Epithelial cell of esophagus (primary cell): ENCODE measurements around the gene FUT1.
A peak's percentile ranks its signal among the peaks of the same experiment; 100 is the strongest.

Experiments
- DNase-seq: peaks from one replicate; pipeline ENCODE4 v3.0.0; 2010; ENCODE audit warnings: low read depth
- H3K4me3 ChIP-seq: 2 replicates; pipeline ENCODE4 v1.5.1; 2011; ENCODE audit warnings: mild to moderate bottlenecking, low read length, control low read depth
- CTCF ChIP-seq: IDR thresholded peaks from 2 replicates; pipeline ENCODE4 v1.5.1; 2011; ENCODE audit warnings: low read depth, mild to moderate bottlenecking, low read length, control low read depth, inconsistent platforms; ENCODE audit not compliant: insufficient read depth; ENCODE audit errors: missing control alignments

Gene FUT1

GRCh38 chr19:48752496-48753365 is at the start of gene FUT1:
Gene FUT1, minus strand, starts transcription at chr19:48752641. Its CDS starts 1,360 bp downstream, at chr19:48751281.
- peak within 1 kb of the TSS; percentile 77 for H3K4me3 ChIP-seq
- TF ChIP-seq CTCF, result no peak
- DNase-seq, result peak; percentile 96

GRCh38 chr19:48799358-48800300 is 47.2 kb upstream of the FUT1 start:
- no peak for TF ChIP-seq CTCF
- no peak for DNase-seq
- H3K4me3 ChIP-seq, result no peak overlapping the region

DNA sequence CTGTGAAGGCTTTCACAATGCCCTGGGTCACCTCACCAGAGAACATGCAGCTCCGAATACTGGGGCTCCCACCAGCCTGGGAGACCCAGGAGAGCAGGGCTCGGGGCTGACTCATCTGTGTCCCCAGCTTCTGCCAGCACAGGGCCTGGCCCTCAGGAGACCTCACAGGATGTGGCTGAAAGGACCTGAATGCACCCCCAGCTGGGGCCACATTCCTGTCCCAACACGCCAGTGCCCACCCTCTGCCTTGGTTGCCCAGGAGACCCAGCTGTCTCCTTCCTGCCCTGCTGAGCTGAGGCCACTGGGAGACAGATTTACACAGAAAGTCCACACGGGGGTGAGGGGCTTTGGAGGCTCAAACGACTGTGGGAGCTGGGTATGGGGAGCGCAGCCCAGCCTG is 46.5 kb upstream of the FUT1 start:
- no peak for TF ChIP-seq CTCF
- no peak overlapping the region for H3K4me3 ChIP-seq
- DNase-seq, result peak; percentile 24

DNA sequence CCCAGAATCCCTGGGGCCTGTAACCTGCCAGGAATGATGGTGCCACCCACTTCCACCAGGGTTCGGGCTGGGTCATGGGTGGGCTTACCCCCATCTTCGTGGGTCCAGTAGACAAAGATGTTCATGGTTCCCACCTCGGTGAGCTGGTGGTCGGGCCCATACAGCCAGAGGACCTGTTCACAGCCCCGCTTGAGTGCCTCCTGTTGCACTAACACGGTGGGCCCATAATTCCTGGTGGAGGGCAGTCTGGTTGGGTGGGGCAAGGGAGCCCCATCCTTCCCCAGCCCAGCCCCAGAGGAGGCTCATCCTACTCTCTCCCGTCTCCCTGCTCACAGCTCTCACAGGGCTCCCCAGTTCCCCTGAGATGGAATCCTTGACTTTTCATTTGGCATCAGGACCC is 44.7 kb upstream of the FUT1 start:
- no peak overlapping the region for H3K4me3 ChIP-seq
- no peak for TF ChIP-seq CTCF
- DNase-seq, result no peak

DNA sequence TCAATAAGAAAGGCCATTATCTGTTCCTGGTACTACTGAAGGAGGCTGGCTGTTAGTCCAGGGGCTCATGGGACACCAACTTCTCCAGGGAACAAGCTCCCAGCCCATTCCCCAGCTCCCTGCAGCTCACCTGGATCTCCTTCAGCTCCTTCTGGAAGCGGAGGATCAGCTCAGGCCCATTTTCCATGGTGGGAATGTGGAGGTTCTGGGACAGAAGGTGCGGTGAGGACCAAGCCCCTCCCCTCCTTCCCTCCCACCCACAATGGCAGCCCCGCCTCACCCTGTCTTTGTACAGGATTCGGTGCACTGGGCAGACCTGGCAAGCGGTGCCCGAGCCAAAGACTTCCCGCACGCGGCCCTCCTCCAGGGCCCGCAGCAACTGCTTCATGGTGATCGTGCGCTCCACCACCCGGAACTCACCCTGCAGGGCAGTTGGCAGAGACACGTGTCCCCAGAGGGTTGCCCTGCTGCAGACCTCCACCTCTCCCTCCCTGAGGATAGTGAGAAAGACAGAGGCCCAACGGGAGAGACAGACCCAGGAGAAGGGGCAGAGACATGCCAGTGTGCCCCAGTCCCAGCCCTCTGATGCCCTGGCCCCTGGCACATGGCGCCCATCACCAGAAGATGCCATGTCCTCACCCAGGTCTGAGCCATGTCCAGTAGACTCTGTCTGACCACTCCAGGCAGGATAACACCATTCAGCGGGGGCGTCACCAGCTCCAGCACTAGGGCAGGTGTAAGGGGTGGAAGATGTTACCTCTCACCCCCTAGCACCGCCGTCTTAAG is 44.0 kb upstream of the FUT1 start:
- no peak for DNase-seq
- TF ChIP-seq CTCF, result no peak
- no peak overlapping the region for H3K4me3 ChIP-seq

GRCh38 chr19:48795685-48796070 is 43.2 kb upstream of the FUT1 start:
- no peak for TF ChIP-seq CTCF
- no peak for DNase-seq
- no peak overlapping the region for H3K4me3 ChIP-seq
